Body of pancreas (tissue), 4 donors: ENCODE data around the gene PPP1R9A.

Experiments used
- CTCF ChIP-seq, 7 experiments: fragments of 450-650 bp in 4 of 7; fragments of 200-600 bp in 3 of 7; sonication (generic) in 3 of 7; IDR thresholded peaks; one replicate each; pipeline ENCODE4 v1.5.1; 2016 to 2019; ENCODE audit warnings: antibody characterized with exemption in 7 of 7
- POLR2A ChIP-seq, 3 donors: fragments of 450-650 bp; IDR thresholded peaks; one replicate each; pipeline ENCODE4 v1.6.1; 2016; ENCODE audit warnings: antibody characterized with exemption in 3 of 3, mild to moderate bottlenecking in 2 of 3

GRCh38 chr7:94970085-94970576 is 62.7 kb downstream of the PPP1R9A start:
- TF ChIP-seq CTCF (IDR thresholded peaks at IDR 0.05) (no peak), POLR2A (IDR thresholded peaks at IDR 0.05) (no peak)
